Fibroblast of lung (primary cell): Measurements from ENCODE around the gene SMIM24.

ENCODE experiments used
- CTCF ChIP-seq, 2 donors: IDR thresholded peaks in 1 of 2; conservative IDR thresholded peaks in 1 of 2; 1 replicate in 1 of 2; 2 replicates in 1 of 2; pipeline ENCODE4 v1.5.1; 2011 to 2012; ENCODE audit warnings: low read length in 2 of 2, control low read depth in 1 of 2, inconsistent platforms in 1 of 2, low read depth in 1 of 2, mild to moderate bottlenecking in 1 of 2
- EZH2 ChIP-seq: IDR thresholded peaks from 2 replicates; pipeline ENCODE4 v1.5.1; 2012; ENCODE audit warnings: low read length, control low read depth, mild to moderate bottlenecking; ENCODE audit errors: missing control alignments

DNA sequence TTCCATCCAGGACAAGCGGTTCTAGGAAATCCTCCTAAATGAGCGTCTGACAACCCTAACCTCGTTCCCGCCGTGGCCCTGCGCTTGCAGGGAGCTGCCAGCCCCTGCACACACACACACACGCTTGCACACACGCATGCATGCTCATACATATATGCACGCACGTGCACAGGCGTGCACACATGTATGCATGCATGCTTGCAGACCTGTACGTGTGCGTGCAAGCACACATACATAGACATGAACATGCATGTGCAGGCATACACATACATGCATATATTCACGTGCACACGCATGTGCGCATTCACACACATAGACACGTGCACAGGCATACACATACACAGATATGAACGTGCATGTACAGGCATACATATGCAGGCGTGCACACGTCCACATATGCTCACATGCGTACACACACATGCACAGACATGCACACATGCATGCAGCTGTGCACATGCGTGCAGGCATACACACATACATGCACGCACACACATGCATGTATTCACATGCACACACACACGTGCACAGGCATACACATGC is 35.6 kb downstream of the SMIM24 start:
- TF ChIP-seq EZH2 (no peak), CTCF (conservative IDR thresholded peaks at IDR 0.05 in 1 of 2, IDR thresholded peaks at IDR 0.05 in 1 of 2; ENCODE audit: low read depth in 1 of 2, low read length in 2 of 2) (no peak)
